Amniotic stem cell (primary cell): ENCODE results near the gene TMEM176B.

ENCODE experiments used
- DNase-seq: peaks from one replicate; lab custom pipeline; 2025; lab: John Stamatoyannopoulos, UW

TMEM176B gene

GRCh38 chr7:150751702-150752101 lies 48.5 kb downstream of the TMEM176B start:
- no peak for DNase-seq

DNA sequence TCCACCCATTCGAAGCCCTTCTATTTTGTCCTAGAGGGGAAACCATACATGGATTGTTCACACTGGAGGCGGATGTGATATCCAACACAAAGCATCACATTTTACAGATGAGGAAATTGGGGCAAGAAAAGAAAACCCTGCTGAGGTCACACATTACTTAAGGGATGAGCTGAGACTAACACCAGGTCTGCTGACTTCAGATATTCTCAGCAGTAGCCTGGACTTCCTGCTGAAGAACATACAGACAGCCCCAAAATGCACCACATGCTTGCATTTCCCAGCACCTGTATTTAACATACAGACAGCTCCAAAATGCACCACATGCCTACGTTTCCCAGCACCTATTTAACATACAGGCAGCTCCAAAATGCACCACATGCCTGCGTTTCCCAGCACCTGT lies 51.8 kb downstream of the TMEM176B start:
- DNase-seq = no peak

- no peak for DNase-seq
Measured at GRCh38 chr7:150746921-150747320, 53.2 kb downstream of the TMEM176B start.

- DNase-seq = no peak
Measured at GRCh38 chr7:150745876-150746275, 54.3 kb downstream of the TMEM176B start.

GRCh38 chr7:150745086-150745485 lies 55.1 kb downstream of the TMEM176B start:
- DNase-seq = no peak

DNA sequence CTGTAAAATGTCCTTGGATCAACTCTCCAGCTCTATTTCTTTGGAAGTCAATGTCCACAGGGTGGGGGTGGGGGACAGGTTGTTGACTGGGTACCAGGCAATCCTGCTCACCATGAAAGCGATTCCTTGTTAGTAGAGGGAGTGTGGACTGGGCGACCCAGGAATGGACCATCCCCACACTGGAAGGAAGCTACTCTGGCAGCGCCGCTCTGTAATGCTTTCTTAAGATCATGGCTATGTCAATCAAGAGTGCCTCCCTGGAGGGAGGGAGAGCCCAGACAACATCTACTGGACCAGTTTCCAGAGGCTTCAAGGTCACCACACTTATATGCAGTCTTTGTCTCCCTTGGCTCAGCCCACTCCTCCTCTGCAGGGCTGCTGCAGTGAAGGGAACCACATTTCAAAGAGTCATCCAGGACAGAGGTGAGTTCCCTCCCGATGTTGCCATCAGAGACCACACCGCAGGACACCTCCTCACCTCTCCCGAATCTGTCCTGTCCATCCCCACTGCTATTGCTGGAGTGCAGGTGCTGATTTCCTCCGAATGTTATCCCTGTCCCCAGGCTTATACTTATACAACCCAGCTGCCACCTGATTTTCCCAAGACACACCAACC lies 56.0 kb downstream of the TMEM176B start:
- no peak for DNase-seq

DNA sequence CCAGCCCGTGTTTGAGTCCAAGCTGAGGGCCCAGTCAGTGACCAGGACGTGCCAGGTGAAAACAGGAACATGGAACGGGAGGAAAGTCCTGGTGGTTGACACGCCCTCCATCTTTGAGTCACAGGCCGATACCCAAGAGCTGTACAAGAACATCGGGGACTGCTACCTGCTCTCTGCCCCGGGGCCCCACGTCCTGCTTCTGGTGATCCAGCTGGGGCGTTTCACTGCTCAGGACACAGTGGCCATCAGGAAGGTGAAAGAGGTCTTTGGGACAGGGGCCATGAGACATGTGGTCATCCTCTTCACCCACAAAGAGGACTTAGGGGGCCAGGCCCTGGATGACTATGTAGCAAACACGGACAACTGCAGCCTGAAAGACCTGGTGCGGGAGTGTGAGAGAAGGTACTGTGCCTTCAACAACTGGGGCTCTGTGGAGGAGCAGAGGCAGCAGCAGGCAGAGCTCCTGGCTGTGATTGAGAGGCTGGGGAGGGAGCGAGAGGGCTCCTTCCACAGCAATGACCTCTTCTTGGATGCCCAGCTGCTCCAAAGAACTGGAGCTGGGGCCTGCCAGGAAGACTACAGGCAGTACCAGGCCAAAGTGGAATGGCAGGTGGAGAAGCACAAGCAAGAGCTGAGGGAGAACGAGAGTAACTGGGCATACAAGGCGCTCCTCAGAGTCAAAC lies 57.7 kb downstream of the TMEM176B start:
- no peak for DNase-seq
